NB4 (cell line): ENCODE results near the gene HDAC11.

Experiments
- DNase-seq: peaks from one replicate; pipeline ENCODE4 v3.0.0; 2010; ENCODE audit warnings: low read depth
- H3K4me3 ChIP-seq: one replicate; pipeline ENCODE4 v1.5.1; 2011; ENCODE audit warnings: mild to moderate bottlenecking, low read depth, low read length, moderate library complexity
- CTCF ChIP-seq: IDR thresholded peaks from one replicate; pipeline ENCODE4 v1.5.1; 2012; ENCODE audit warnings: low read depth, low read length
- MYC ChIP-seq: IDR thresholded peaks from 2 replicates; pipeline ENCODE4 v1.6.1; 2011; ENCODE audit warnings: low read depth, low read length
- POLR2A ChIP-seq: IDR thresholded peaks from 2 replicates; pipeline ENCODE4 v1.6.1; 2011; ENCODE audit warnings: mild to moderate bottlenecking; ENCODE audit not compliant: insufficient read length; ENCODE audit errors: extremely low read depth
- TF ChIP-seq, protein P1 (sequence below): IDR thresholded peaks from 2 replicates; pipeline ENCODE4 v1.6.1; 2011; ENCODE audit warnings: low read depth, low read length

Gene HDAC11

DNA sequence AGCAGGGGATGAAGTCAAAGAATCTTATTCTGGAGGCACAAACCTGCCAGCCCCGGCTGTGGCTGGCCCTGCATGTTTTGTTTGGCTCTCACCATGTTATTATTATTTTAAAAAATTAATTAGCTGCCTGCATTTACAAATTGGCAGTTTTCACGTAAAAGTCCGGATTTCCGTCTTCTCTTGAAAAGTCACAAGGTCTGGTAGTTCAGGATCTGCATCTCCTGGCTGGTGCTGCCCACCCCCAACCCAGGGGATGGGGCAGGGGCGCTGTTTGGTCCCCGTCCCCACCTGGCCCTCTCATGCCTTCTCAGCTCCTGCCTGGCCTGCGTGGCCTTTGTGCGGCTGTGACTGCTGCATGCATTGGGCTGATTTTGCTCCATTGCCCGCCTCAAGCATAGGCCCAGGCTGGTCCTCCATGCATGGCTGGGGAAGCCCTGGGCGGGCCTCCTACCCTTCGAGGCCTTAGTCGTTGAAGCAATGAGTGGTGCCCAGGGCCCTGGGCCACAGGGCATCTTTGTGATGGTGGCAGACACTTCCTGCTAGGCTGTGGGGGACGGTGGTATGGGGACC is 70.8 kb downstream of the HDAC11 start:
- no peak overlapping the region for H3K4me3 ChIP-seq
- TF ChIP-seq MYC (no peak), CTCF (no peak), POLR2A (no peak)
- TF ChIP-seq, protein P1, sequence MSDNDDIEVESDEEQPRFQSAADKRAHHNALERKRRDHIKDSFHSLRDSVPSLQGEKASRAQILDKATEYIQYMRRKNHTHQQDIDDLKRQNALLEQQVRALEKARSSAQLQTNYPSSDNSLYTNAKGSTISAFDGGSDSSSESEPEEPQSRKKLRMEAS = no peak
- DNase-seq = no peak

- DNase-seq = no peak
- H3K4me3 ChIP-seq = no peak overlapping the region
- TF ChIP-seq CTCF = no peak
- TF ChIP-seq, protein P1 = no peak
- no peak for TF ChIP-seq POLR2A
- TF ChIP-seq MYC = no peak
Measured at GRCh38 chr3:13552857-13553652, 72.9 kb downstream of the HDAC11 start.

GRCh38 chr3:13553686-13554085 is 73.6 kb downstream of the HDAC11 start:
- TF ChIP-seq, protein P1 = no peak
- TF ChIP-seq CTCF (no peak), POLR2A (no peak), MYC (no peak)
- no peak for DNase-seq
- H3K4me3 ChIP-seq = no peak overlapping the region

- H3K4me3 ChIP-seq = no peak overlapping the region
- TF ChIP-seq MYC (no peak), POLR2A (no peak), CTCF (no peak)
- TF ChIP-seq, protein P1 = no peak
- no peak for DNase-seq
Measured at GRCh38 chr3:13555753-13556152, 75.6 kb downstream of the HDAC11 start.
